ENCODE data around the gene MFSD11. TPM values are rescaled to one million over a fixed set of nuclear protein-coding genes. Genes with fewer than 3 reads are reported as not detected.
"Not testable (repeated sequence)": the region's sequence is repeated elsewhere in the genome, so short reads cannot be mapped to it uniquely, and the experiment has no call there.

The MFSD11 gene
- total RNA-seq, 2 donors from 2014 or later = 26.7 to 44.3 TPM

DNA sequence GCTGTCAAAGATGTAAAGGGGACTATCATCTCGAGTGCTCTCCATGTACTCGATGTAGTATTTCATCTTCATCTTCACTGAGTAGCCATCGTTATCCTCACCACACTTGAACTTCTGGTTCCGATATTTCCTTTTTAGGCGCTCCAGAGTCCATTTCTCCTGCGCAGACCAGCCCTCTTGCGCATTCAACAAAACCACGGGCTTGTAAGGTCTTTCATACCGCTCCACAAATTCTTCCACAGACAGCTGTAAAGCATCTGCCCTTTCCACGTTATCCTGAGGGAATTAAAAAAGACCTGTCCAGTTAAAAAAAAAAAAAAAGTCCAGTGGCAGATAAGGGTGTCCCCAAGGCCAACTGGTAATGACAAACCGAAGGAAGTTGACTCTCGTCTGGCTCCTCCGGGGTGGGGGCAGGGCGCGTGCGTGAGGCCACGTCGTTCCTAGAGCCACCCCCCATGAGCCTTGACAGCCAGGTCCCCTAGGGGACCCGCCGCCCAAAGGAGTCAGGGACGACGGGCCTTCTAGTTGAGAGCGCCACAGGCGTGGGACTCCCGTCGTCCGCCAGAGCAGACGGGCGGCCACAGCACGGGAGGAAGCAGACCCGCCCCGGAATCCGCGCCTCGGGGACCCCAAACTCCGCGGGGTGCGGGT, 12.2 kb upstream of the MFSD11 start:
- Histone ChIP-seq H3K4me1 (replicated peaks) (peaks cover 21% of the 10 kb centered on the region), H3K9me3 (no peaks in the 10 kb centered on the region), H3K27me3 (replicated peaks; ENCODE audit: insufficient read depth) (no peaks in the 10 kb centered on the region), H3K36me3 (peaks cover 8 to 13% of the 10 kb centered on the region in 2 donors), H3K4me3 (peak overlapping the region; percentile 94 to 98), H3K27ac (peak overlapping the region; percentile 99 to 100)
- intact Hi-C loops (cut with DNase I) = loop anchor here (1.0 to 5.0 kb wide), 2 partner anchors 16 to 38 kb away; no protein-coding TSS in a partner anchor
- 3% methylated on average over 23 of the region's 38 CpGs for WGBS
- DNase-seq (ENCODE audit: low spot score) = peak; percentile 74
- TF ChIP-seq, protein P1, sequence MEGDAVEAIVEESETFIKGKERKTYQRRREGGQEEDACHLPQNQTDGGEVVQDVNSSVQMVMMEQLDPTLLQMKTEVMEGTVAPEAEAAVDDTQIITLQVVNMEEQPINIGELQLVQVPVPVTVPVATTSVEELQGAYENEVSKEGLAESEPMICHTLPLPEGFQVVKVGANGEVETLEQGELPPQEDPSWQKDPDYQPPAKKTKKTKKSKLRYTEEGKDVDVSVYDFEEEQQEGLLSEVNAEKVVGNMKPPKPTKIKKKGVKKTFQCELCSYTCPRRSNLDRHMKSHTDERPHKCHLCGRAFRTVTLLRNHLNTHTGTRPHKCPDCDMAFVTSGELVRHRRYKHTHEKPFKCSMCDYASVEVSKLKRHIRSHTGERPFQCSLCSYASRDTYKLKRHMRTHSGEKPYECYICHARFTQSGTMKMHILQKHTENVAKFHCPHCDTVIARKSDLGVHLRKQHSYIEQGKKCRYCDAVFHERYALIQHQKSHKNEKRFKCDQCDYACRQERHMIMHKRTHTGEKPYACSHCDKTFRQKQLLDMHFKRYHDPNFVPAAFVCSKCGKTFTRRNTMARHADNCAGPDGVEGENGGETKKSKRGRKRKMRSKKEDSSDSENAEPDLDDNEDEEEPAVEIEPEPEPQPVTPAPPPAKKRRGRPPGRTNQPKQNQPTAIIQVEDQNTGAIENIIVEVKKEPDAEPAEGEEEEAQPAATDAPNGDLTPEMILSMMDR (IDR thresholded peaks at IDR 0.05) = no peak
- TF ChIP-seq POLR2A (IDR thresholded peaks at IDR 0.05) = peak; percentile 43
- TF ChIP-seq POLR2AphosphoS5 (IDR thresholded peaks at IDR 0.05) = peak; percentile 62

DNA sequence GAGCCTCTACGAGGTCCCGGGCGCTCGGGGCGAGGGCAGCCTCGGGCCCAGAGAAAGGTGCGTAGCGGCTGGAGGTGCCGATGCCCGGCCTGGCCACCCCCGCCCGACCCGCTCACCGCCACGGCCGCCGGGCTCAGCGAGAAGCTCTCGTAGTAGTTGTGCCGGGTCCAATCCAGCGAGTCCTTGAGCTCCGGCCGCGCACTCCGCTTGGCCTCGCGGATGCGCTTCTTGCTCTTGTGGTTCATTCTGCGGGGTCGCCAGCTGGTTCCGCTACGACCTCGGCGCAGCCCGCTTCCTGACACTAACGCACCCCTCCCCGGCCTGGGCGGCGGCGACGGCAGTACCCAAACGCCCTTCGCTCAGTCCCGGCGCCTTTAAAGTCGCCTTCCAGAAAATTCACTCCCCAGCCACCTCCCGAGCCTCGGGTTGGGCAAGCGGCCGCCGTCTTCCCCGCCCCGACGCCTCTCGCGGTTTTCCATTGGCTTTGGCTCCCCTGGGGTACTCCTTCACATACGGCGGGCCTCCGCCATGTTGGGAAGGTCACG, 11.6 kb upstream of the MFSD11 start, which contains the start of gene JMJD6:
Gene JMJD6, minus strand, starts transcription at position 376 of the 545 bp plus-strand sequence. Its CDS starts 131 bp downstream, at position 245.
- Histone ChIP-seq H3K9me3 (no peaks in the 10 kb centered on the region), H3K4me1 (replicated peaks) (peaks cover 21% of the 10 kb centered on the region), H3K4me3 (peak within 1 kb of the TSS; percentile 94 to 98), H3K36me3 (peaks cover 6 to 8% of the 10 kb centered on the region in 2 donors), H3K27ac (peak within 1 kb of the TSS; percentile 99 to 100), H3K27me3 (replicated peaks; ENCODE audit: insufficient read depth) (no peaks in the 10 kb centered on the region)
- under 1% methylated on average over 34 of the region's 60 CpGs for WGBS
- intact Hi-C loops (cut with DNase I) = loop anchor here (1.0 to 5.0 kb wide), 2 partner anchors 17 to 39 kb away; no protein-coding TSS in a partner anchor
- peak; percentile 96 for TF ChIP-seq POLR2A (IDR thresholded peaks at IDR 0.05)
- TF ChIP-seq, protein P1 (IDR thresholded peaks at IDR 0.05) = no peak
- peak; percentile 97 for TF ChIP-seq POLR2AphosphoS5 (IDR thresholded peaks at IDR 0.05)
- DNase-seq (ENCODE audit: low spot score) = peak; percentile 97

DNA sequence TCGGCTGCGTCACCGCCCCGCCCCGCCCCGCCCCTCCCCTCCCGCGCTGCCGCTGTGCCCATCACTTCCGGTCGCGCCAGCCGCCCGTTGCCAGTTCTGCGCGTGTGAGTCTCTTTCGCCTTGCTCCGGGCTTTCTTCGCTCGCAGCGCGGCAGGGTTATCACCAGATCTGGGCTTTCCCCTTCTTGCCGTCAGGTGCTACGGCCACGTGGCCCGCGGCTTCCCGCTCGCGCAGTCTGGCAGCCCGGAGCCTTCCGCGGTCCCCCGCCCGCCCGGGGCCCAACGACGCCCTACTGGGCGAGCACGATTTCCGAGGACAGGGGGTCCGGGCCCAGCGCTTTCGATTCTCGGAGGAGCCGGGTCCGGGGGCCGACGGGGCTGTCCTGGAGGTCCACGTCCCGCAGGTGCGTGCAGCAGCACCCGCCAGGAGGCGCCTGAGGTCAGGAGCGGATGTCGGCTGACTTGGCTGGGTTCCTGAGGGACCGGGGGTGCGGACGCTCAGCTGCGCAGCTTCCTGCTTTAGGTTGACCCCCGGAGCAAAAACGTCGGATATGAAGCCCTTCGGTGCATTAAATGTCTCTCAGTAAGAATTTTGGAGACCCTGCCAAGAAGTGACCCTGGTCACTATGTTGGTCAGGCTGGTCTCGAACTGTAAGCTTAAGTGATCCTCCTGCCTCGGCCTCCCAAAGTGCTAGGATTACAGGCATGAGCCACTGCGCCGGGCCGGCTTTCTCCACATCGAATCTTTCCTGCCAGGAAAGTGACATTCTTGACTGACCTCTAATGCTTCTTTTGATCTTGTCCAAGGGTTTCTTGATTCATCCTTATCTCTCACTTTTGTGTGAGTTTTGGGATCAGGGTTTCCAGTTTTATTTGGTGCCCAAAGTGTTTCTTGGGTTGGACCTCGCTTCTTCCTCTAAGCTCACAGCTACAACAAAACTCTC, 10.9 kb upstream of the MFSD11 start, which contains the start of gene METTL23:
Gene METTL23, plus strand, starts transcription at position 64 of the 943 bp plus-strand sequence. CDS start 2,872 bp downstream, outside the sequence.
- H3K4me3 ChIP-seq = peak within 1 kb of the TSS; percentile 94 to 98
- H3K4me1 ChIP-seq (replicated peaks) = peaks cover 21% of the 10 kb centered on the region
- whole genome bisulfite sequencing = 2% methylated on average over 57 of the region's 71 CpGs
- peaks cover under 1 to 3% of the 10 kb centered on the region in 2 donors for H3K36me3 ChIP-seq
- no peaks in the 10 kb centered on the region for H3K27me3 ChIP-seq (replicated peaks; ENCODE audit: insufficient read depth)
- DNase-seq (ENCODE audit: low spot score) = peak; percentile 79
- H3K27ac ChIP-seq = peak within 1 kb of the TSS; percentile 99 to 100
- intact Hi-C loops (cut with DNase I) = loop anchor here (1.0 to 5.0 kb wide), 2 partner anchors 18 to 40 kb away; no protein-coding TSS in a partner anchor
- no peaks in the 10 kb centered on the region for H3K9me3 ChIP-seq
- TF ChIP-seq POLR2A (IDR thresholded peaks at IDR 0.05) (no peak), POLR2AphosphoS5 (IDR thresholded peaks at IDR 0.05) (peak; percentile 23)
- TF ChIP-seq, protein P1 (IDR thresholded peaks at IDR 0.05) = peak; percentile 66 to 94 (median 82)

DNA sequence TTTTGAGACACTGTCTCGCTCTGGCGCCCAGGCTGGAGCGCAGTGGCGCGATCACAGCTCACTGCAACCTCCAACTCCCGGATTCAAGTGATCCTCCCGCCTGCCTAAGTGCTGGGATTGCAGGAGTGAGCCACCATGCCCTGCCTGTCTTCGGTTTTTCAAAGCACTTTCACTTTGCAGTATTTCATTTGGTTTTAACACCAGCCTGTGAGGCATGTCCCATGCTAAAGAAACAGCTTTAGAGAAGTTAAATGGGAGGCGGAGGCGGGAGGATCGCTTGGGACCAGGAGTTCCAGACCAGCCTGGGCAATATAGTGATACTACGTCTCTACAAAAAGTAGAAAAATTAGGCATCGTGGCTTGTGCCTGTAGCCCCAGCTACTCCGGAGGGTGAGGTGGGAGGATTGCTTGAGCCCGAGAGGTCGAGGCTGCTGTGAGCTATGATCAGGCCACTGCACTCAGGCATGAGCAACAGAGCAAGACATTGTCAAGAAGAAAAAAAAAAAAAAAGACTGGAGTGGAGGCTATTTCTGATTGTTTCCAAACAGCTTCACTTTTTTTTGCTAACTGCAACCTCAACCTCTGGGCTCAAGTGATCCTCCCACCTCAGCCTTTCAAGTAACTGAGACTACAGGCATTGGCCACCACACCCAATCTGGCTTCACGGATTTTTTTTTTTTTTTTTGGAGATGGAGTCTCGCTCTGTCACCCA, 10.0 kb upstream of the MFSD11 start:
- Histone ChIP-seq H3K4me1 (replicated peaks) (peaks cover 21% of the 10 kb centered on the region), H3K4me3 (peak overlapping the region; percentile 94 to 98), H3K27ac (peak overlapping the region; percentile 99 to 100), H3K27me3 (replicated peaks; ENCODE audit: insufficient read depth) (no peaks in the 10 kb centered on the region), H3K36me3 (no peaks in the 10 kb centered on the region), H3K9me3 (no peaks in the 10 kb centered on the region)
- no peak for DNase-seq (ENCODE audit: low spot score)
- intact Hi-C loops (cut with DNase I) = loop anchor here (5.0 kb wide), 1 partner anchor 41 kb away; no protein-coding TSS in a partner anchor
- WGBS = 59% methylated on average over 18 of the region's 18 CpGs
- TF ChIP-seq, protein P1 (IDR thresholded peaks at IDR 0.05) = no peak

DNA sequence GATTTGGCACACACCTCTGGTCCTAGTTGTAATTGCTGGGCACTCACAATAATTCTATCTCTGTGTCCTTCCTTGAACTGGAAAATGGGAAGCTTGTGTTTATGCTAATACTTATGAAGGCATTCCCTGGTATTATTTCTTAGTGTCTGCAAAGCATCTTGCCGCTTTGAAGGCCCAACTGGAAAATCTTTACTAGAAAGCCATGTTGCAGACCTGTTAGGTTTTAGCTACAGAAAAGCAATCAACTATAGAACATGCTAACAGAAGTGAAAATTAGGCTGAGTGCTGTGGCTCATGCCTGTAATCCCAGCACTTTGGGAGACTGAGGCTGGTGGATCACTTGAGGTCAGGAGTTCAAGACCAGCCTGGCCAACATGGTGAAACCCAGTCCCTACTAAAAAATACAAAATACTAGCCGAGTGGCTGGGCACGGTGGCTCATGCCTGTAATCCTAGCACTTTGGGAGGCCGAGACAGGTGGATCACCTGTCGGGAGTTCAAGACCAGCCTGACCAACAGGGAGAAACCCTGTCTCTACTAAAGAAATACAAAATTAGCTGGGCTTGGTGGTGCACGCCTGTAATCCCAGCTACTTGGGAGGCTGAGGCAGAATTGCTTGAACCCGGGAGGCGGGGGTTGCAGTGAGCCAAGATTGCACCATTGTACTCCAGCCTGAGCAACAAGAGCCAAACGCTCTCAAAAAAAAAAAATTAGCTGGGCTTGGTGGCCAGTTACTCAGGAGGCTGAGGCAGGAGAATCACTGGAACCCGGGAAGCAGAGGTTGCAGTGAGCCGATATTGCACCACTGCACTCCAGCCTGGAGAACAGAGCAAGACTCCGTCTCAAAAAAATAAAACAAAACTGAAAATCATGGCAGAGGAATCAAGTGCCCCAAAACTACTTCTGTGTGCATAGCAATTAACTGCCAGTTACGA, 5.9 kb upstream of the MFSD11 start:
- intact Hi-C loops (cut with DNase I); H3K4me3 ChIP-seq; H3K36me3 ChIP-seq; H3K27ac ChIP-seq; H3K9me3 ChIP-seq; H3K27me3 ChIP-seq (replicated peaks; ENCODE audit: insufficient read depth); DNase-seq (ENCODE audit: low spot score): not testable (repeated sequence)
- H3K4me1 ChIP-seq (replicated peaks) = peaks cover 16% of the 10 kb centered on the region
- 83% methylated on average over 13 of the region's 13 CpGs for WGBS
